HuH-7.5 (cell line): ENCODE measurements around the gene CRYAA.
"Not testable (repeated sequence)": the region's sequence is repeated elsewhere in the genome, so short reads cannot be mapped to it uniquely, and the experiment has no call there.

Source experiments
- DNase-seq: peaks from one replicate; pipeline ENCODE4 v3.0.0; 2011; ENCODE audit warnings: low spot score

CRYAA gene

DNA sequence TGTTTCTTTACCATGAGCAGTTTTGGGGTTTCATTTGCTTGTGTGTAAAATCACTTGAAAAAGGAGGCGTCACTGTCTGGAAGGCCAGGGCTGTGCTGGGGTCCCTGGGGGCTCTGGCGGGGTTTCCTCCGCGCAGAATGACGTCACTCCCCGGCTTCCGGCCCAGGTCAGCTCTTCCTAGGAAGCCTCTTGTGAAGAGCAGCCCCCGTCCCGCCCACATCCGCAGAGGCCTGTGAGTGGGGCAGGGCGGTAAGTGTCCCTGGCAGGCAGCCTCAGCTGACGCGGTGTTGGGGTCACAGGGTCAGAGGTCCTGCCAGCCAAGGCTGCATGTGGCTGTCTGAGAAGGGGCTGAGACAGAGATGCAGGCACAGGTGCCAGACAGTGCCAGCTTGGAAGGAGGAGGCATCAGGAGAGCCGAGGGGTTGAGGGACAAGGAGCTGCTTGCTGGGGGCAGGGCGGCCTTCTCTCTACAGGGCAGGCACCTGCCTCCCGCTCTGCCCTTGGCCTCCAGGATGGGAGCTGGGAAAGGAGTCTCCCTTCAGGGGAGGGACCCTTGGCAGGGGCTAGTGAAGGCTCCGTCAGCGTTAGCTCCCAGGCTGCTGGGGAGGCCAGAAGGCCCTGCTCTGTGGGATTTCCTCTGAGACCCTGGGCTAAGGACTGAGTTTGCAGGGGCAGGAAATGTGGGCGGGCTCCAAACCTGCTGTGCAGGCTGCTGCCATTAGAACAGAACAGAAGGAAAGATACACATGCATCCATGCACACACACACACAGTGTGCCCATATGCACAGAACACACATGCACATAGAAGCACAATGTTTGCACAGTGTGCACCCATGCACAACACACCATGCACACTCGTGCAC is 8.5 kb downstream of the CRYAA start:
- DNase-seq = not testable (repeated sequence)

DNA sequence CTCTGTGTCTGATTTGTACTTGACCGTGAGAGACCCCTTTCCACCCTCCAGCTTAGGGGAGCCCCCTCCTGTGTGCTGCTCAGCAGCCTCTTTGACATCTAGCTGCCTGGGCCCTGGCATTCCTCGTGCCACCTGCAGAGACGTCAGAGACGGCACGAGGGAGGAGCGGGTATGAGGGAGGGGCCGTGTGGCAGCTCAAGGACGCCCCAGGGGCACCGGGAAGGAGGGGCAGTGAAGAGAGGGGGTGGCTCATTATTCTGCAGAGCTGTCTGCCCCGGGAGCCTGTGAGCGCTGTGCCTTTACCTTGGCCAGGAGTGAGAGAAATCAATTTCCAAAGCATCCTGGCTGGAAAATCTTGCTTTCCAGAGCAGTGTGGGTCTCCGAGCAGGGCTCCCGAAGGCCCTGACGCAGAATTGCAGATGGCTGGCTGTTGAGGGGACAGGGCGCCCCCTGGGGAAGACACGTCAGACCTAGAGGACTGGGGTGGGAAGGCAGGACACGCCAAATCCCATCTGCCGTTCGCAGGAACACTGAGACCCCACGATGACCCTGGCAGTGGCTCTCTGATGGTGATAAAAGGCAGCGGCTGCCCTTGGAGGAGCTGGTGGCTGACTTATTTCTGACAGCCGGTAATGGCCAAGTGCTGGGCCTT is 9.5 kb downstream of the CRYAA start:
- not testable (repeated sequence) for DNase-seq

DNA sequence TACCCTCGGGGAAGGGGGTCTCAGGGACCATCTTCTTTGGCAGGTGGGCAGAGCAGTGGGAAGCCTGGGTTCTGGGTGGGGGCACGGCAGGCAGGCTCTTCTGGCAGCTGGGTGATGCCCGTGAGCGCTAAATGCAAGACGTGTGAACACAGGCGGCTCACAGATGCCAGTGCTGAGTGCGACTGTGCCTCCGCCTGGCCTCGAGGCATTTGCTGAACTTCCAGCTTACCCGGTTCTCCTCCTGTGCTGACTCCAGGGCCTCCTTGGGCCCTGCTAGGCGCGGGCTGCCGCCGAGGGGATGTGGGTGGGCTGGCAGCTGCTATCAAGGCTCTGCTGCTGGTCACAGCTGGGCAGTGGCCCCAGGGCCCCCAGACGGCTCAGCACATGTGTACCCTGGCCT is 12.2 kb downstream of the CRYAA start:
- not testable (repeated sequence) for DNase-seq

DNA sequence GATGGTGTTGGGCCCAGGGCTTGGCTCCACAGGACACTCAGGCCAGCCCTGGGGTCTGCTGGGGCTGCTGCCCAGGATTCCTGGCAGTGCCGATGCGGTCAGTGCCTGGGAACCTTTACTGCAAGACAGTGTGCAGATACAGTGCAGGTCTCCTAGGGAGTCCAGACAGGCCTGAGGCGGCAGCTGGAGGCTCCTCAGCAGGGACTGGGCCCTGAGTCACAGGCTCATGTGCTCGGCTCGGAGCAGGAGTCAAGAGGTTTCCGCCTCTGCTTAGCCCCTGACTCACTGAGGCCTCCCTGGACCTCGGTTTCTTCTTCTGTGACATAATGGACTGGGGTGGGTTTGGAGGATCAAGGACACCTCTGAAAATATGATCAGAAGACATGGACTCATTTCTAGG is 18.5 kb downstream of the CRYAA start:
- DNase-seq = not testable (repeated sequence)

DNA sequence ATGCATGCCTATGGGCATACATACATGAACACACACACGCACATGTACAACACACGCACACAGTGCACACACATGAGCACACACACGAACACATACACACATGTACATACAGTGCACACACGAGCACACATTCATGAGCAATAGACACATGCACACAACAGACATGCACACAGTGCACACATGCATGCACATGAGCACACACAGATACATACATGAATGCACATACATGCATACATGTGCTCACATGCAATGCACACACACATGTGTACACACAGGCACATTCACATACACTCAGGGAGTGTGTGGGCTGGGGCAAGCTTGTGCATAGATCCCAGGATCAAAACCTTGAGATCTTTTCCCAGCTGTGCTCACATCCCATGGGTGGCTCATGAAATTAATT is 18.9 kb downstream of the CRYAA start:
- DNase-seq = no peak

DNA sequence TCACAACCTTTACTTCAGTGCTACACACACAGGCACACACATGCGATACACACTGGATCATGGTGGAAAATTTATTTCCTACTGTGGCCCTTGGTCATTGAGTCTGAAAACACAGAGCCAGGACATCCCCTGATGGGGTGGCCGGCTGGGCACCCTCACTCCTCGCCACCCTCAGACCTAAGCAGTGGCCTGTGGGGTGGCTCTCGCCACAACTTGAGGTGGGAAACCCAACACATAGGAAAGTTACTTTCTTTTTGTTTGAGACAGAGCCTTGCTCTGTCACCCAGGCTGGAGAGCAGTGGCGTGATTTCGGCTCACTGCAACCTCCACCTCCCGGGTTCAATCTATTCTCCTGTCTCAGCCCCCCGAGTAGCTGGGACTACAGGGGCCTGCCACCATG is 19.4 kb downstream of the CRYAA start:
- DNase-seq = no peak

DNA sequence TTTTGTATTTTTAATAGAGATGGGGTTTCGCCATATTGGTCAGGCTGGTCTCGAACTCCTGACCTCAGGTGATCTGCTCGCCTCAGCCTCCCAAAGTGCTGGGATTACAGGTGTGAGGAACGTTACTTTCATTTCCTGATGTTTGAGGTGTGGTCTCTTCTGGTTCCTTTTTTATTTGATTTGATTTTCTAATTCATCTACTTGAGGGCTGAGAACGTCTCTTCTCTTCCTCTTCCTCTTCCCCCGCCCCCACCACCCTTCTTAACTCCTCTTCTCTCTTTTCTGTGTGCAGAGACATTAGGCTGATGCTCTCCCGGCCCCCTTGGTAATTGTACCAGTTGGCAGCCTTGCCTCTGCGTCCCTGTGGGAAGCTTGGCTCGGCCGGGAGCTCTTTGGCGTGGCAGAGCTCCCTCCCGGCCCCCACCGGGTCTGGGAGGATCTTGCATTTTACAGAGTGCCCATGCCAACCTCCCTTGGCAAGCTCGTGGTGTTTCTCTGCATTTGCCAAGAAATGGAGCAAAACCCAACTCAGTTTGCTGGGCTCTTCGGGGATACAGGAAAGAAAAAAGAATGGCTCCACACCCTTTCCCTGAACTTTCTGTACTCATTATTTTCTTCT is 19.9 kb downstream of the CRYAA start:
- DNase-seq = no peak

DNA sequence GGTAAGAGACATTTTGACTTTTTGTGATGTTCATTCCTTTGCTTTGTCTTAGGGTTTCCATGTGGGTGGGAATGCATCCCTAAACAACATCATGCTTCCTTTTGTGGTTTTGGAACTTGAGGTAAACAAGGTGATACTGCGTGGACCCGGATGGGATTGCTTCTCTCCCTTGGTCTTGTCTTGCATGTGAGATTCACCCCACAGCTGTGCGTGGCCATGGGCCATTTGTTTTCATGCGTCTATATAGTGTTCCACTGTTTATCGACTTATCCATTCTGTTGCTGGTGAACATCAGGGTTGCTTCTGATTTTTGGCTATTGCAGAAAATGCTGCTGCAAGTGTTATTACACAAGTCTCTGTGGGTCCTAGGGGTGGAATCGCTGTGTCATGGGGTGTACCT is 21.1 kb downstream of the CRYAA start:
- DNase-seq = no peak

DNA sequence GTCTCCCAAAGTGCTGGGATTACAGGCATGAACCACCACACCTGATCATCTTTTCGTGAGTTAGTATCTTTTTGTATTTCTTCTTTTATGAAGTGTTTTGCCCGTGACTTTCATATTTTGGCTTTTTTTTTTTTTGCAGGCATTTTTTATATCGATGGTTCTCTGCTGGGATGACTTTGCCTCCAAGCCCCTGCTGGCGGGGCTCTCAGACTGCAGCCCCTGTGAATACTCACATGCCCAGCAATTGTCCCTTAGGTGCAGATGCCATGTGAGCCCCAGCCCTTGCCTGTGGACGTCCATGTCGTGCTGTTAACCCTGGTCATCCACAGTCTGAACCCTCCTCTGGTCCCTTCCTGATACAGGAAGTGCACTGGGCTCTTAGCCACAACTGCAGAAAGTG is 21.7 kb downstream of the CRYAA start:
- DNase-seq = no peak

DNA sequence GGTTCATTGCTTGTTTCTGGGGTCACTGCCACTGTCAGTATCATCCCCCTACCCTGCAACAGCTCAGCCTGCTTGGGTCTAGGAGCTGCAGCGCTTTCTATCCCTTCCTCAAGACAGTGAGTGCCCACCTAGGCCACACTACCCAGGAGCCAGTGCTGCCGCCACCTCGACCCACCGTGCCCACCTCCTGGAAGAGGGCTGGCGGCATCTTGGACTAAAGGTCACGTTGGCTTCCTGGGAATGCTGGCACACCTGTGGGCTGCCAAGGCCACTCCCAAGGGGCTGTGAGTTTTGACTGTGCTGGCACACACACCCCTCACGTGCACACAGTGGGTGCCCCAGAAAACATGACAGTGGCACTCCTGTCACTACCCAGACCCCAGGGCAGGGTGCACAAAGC is 22.1 kb downstream of the CRYAA start:
- no peak for DNase-seq

DNA sequence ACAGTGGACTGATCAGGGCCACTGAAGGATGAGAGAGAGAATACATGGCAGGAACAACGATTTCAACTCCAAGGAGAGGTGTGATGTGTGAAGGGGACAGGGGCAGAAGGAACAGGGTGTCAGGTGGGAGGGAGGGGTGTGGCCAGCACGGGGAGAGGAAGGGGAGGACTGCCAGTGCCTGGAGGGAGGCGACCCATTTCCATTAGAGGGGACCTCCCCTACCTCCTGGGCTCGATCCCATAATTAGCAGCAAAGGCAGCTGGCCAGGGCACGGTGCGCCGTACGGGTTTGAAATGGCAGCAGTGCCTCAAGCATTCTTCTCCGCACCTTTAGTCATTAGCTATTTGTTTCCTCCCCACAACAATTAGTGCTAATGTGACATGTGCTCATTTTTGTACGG is 22.7 kb downstream of the CRYAA start:
- no peak for DNase-seq

DNA sequence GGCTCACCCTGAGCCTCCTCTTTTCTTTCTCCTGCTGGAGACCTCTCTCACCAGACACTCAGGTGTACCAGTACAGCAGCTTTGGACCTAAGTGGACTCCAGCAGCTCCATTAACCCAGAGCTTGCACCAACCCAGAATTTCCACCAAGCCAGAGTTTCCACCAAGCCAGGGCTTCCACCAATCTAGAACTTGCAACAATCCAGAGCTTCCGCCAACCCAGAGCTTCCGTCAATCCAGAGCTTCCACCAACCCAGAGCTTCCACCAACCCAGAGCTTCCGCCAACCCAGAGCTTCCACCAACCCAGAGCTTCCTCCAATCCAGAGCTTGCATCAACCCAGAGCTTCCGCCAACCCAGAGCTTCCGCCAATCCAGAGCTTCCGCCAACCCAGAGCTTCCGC is 23.2 kb downstream of the CRYAA start:
- no peak for DNase-seq

DNA sequence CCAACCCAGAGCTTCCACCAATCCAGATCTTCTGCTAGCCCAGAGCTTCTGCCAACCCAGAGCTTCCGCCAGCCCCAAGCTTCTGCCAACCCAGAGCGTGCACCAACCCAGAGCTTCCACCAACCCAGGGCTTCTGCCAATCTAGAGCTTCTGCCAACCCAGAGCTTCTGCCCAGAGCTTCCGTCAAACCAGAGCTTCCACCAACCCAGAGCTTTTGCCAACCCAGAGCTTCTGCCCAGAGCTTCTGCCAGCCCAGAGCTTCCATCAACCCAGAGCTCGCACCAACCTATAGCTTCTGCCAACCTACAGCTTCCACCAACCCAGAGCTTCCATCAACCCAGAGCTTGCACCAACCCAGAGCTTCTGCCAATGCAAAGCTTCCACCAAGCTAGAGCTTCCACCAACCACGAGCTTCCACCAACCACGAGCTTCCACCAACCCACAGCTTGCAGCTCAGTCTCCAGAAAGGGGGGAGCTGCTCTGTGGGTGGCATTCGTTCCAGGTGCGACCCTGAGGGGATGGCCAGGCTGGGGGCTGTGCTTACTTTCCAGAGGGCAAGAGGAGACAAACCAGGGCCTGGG is 23.8 kb downstream of the CRYAA start:
- DNase-seq = no peak

DNA sequence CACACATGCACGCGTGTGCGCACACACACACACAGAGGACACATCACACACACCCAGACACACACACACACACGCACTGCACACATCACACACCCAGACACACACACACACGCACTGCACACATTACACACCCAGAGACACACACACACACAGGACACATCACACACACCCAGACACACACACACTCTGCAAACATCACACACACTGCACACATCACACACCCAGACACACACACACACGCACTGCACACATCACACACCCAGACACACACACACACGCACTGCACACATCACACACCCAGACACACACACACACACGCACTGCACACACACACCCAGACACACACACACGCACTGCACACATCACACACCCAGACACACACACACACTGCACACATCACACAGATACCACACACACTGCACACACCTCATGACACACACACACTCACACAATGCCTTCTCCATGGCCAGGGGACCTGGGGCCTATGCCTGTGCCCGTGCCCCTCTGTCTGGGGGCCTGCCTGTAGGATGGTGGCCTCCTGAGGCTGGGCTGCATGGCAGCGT is 24.4 kb downstream of the CRYAA start:
- no peak for DNase-seq

DNA sequence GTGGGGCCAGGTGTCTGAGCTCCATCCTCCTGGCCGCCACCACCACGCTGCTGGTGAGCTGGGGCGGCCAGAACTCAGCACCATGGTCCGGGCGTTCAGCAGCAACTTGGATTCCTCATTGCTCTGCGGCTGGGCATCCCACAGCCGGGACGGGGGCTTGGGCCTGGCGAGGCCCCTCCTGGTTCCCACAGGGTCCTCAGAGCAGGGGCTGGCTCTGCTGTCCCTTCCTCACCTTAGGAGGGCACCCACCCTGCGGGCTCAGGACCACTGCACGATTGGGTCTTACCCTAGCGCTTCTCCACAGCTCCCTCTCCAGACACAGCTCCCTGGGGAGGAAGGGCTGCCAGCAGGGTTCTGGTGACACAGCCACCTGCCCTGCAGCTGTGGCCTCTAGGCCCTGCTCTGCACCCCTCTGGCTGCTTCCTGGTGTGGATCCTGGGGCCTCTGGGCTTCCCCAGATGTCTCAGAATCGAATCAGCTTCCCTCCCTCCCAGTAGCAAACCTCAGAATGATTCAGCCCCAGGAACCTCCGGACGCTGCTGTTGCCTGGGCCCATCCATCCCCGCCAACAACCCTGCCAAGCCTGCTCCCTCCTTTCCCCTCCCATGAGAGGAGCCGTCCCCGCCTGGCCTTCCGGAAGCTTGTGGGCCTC is 25.0 kb downstream of the CRYAA start:
- DNase-seq = no peak

DNA sequence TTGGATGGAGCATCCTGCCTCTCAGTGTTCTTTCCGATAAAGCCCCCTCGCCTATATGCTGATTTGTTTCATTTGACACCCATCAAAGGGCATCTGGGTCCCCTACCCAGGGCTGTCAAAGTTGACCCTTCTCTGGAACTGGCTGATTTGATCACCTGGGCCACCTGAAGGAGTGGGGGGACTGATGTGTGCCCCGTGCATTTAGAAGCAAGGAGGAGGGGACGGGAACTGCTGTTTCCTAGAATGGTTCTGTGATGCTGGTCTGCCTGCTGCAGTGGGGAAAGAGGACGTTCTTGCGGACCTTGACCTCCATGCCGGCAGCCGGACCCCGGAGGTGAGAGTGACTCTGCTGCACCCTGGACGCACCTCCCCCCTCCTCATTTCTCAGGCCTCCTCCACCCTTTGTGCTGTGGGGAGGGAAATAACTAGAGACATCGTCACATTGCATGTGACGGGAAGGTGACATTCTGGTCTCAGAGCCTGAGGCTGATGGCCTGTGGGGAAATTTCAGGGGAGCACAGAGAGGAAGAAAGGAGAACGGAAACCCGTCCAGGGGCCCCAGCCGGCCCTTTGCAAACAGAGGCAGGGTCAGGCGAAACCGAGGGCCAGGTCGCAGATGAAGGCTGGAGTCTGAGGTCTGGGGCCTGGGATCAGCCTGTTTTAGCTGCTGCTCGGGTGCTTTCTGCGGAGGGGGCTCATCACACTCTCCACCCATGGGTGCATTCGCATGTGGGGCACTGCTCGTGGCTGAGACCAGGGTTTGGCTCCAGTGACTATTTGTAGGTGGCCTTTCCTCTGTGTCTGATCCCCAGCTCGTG is 25.7 kb downstream of the CRYAA start:
- no peak for DNase-seq

DNA sequence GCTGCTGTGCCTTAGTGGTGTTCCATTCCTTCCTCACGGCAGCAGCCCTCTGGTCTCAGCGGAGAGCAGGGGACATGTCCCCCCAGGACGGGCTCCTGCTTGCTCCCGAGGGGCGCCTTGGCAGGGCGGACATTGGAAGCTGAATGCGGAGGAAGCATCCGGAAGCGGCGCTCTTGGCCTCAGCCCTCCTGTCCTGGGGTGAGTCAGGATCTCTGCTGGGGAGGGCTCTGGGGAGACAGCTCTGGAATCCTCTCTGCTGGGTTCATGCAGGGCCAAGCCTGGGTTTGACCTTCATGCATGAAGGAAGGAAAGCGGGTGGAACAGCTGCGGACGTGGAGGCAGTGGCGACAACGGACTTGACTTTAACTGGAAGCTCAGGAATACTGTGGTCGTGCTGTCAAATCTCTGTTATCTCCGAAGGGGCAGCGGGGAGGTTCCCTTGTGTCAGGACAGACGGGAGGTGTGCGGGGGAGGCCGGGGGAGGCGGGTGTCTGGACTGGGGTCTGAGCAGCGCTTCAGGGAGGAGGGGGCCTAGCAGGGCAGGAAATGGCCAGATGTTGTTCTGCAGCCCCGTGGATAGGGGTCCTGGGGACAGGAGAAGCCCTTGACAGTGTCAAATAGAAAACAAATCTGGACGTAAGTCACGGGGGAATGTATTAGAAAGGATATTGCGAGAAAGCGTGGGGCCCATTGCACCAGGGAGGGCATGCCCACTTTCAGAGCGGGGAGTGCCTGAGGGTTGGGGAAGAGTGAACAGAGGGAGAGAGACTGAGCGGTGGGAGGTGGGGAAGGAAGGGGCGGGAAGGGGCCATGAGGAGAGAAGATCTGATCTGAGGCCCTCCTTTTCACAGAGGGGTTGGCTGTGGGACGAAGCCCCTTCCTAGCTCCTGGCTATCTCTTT is 26.6 kb downstream of the CRYAA start:
- no peak for DNase-seq

DNA sequence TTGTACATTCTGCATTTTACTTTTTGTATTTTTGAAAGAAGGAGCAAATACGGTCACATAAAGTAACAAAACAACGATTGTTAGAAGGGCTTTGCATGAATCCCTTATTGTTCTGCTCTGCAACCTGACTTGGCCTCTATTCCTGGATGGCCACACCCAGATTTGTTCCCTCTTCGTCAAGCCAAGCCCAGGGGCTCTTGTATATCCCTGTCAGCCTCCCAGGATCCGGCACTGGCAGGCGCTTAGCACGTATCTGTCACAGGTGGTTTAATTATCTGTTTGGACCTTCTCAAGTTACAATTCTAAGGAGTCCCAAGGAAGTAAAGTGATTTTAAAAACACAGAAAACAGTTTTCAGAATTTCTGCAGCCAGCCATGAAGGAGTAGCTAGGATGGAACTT is 28.0 kb downstream of the CRYAA start:
- DNase-seq = no peak

DNA sequence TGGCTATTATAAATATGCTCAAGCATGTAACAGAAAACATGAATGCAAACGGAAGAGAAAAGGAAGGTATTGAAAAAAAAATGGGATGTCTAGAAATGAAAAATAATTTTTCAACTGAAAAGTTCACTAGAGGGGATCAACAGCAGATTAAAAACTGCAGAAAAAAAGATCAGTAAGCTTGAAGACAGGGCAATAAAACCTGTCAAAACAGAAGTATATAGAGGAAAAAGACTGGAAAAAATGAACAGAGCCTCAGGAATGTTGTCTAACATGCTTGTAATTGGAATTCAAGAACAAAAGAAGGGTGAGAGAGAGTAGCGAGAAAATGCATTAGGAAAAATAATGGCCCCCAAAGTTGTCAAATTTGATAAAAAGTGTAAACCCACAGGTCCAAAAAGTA is 29.6 kb downstream of the CRYAA start:
- no peak for DNase-seq

DNA sequence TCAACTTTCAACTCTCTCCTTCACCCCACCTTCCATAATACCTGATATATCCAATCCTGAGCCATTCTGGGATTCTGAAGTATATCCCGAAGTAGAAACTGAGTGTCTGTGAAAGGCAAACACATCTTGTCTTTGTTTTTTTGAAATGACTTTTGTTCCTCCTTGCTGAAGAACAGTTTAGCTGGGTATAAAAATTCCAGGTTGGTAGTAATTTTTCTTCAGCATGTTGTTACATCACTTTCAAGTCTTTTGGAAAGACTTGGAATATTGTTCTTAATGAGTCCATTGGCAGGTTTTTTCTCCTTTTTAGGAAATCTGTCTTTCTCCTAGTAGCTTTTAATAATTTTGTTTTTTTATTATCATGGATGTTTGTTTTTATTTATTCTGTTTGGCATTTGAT is 32.7 kb downstream of the CRYAA start:
- no peak for DNase-seq
